Stimulated activated CD8-positive, alpha-beta memory T cell treated with anti-CD3 and anti-CD28 coated beads, Interleukin-15, amount 100 ng/mL, for 24 hours (primary cell): ENCODE data around the gene USP31.

Experiments used
- DNase-seq: peaks from one replicate; pipeline ENCODE4 v3.0.0-alpha.2; 2020; ENCODE audit warnings: low read depth

The USP31 gene

DNA sequence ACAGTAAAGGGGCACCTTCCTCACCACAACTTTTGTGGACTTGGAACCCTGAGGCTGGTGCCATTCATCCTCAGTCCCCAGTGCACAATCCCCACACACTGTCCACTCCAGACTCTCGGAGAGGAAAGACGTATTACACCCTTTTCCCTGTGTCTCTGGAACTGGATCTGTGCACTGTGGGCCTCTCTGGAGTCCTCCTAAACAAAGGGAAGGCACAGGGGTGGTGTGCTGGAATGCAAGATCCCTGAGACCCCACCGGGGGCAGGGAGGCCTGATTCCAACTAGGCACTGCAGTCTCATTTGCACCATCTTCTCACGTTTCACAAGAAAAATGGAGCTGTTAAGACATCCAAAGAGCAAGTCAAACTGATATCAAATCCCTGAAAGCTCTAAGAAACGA, 89.8 kb downstream of the USP31 start:
- no peak for DNase-seq

DNA sequence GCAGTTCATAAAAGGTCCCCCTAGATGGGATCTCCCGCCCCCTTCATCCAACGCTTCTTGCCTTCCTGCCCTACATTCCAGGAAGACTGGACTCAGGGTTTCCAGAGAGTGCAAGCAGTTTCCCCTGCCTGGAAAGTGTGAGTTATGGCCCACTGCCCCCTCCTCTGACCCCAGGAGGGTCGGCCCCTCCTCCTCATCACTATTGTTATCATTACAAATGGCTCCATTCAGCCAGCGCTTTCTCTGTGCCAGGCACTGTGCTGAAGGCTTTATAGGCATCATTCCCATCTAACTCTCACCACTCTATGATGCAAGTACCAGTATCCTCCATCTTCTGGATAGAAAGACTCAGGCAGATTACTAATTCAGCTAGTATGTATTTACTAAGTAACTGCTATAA, 90.7 kb downstream of the USP31 start:
- no peak for DNase-seq

DNA sequence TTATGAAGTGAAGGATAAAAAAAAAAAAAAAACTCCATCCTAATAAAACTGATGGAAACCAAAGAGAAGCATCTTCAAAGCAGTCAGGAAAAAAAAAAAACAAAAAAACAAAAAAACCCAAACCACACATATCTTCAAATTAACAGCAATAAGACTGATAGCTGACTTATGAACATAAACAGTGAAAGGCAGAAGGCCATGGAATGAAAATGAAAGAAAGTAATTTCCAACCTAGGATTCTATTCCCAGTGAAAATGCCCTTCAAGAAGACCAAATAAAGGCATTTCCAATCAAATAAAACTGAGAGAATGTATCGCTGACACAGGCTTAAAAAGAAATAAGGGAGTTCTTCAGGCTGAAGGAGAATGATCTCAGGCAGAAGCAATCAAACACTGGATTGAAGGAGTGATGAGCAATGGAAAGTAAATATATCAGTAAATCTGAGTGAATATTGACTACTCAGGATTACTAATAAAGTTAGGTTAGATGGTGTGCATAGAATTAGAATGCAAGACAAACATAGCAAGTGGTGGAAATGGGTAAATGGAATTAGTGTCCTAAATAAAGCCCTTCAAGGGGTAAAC, 92.1 kb downstream of the USP31 start:
- DNase-seq, result no peak

DNA sequence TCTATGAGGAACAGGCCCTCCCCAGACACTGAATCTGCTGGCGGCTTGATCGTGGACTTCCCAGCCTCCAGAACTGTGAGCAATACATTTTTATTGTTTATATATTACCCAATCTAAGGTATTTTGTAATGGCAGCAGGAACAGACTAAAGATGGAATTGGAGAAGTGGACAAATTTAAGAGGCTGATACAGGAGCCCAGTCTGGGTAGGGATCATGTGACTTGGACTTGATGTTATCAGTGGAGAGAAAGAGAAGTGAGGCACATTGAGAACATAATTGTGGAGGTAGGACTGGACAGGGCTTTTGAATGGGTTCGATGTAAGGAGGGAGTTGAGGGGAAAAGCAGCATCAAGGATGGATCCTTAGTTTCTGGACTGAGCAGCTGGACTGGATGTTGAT, 93.8 kb downstream of the USP31 start:
- no peak for DNase-seq

DNA sequence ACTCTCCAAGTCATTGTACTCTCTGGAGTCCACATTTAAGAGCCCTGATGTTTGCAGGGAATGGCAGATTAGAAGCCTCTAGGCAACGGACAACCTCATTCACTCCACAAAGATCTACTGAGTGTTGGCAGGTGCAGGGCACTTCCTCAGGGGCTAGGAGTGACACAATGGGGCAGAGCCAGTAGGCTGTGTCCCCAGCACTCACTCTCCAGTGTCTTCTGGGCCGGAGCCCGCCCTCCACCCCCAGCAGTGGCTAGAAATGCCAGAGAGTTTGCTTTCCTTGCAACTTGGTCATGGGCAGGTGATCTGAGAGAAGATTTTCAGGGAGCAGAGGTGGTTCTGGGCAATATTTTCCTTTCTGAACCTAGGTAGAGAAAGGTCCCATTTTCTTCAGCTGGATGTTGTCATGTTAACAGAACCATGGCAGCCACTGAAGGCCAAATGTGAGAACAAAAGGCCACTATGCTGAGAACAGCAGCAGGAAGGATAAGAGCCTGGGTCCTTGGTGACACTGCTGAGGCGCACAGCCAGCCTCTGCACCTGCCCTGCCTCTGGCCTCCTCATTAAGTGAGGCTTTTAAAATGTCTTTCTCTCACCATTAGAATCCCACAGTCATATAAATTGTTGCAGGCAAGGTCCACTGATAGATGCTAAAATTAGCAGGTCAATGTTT, 96.2 kb downstream of the USP31 start:
- no peak for DNase-seq

DNA sequence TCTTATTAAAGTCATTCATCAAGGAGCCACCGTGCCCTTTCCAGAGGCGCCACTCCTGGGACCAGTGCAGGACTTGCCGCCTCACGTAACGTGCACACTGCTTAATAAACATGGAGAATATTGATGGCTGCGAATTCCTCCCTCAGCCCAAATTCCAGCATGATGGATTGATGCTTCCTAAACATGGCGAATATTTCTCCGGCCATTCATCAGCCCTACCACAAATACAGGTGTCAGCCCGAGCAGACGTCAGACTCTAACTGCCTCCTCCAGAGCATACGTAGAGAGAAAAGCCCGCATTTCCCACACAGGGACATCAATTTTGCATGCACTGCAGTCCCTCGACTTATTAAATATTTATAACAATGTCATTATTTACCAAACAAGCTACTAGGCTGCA, 97.0 kb downstream of the USP31 start:
- DNase-seq, result no peak

DNA sequence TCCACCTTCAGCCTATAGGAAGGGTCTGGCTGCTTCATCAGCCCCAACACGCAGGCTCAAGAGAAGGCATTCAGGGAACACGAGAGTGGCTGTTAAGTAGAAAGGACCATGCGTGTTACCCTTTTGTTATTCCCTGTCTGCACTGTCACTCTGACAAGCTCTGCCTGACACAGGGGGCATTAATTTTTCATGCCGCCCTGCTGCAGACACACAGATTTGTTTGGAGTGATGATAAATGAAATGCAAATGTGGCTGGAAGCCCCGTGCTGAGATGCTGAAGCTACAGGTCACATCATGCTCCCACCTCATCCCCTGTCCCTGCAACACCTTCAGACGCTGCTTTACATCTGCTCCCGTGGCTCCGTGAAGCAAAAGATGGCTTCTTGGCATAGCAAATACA, 97.7 kb downstream of the USP31 start:
- DNase-seq, result no peak

DNA sequence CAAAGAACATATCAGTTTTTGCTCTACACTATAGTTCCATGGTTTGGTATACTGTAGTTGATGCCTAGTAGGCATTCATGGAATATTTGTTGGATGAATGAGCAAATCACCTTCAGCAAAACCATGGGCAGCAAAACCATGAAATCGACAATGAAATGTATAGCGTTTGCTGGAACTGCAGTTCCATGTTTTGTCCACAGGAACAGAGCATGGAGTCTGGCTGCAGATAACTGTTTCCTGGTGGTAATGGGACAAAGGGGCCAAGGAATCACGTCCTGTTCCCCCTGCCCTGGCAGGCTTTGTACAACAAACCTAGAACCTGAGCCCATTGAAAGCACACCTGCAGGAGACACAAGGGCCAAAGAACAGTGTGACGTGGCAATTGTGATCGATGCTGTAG, 101.1 kb downstream of the USP31 start:
- DNase-seq, result no peak

DNA sequence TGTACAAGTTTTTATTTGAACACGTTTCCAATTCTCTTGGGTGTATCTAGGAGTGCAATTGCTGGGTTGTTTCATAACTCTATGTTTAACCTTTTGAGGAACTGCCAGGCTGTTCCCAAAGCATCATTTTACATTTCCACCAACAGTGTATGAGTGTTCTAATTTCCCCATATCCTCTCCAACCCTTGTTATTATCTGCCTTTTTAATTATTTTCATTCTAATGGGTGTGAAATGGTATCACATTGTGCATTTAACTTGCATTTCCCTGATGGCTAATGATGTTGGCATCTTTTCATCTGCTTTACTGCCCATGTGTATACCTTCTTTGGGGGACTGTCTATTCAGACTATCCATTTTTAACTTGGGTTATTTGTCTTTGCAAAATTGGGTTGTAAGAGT, 104.2 kb downstream of the USP31 start:
- no peak for DNase-seq

DNA sequence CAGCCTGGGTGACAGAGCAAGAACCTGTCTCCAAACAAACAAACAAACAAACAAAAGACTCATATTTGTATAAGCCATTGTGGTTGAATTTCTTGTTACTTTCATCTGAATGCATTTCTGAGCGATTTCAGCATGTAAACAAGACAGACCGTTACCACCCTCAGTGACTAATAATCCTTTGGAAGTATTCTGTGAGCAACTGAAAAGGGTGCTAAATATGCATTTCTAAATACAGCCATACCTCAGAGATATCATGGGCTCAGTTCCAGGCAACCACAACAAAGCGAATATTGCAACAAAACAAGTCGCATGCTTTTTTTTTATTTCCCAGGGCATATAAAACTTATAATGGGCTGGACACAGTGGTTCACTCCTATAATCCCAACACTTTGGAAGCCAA, 109.0 kb downstream of the USP31 start:
- no peak for DNase-seq

DNA sequence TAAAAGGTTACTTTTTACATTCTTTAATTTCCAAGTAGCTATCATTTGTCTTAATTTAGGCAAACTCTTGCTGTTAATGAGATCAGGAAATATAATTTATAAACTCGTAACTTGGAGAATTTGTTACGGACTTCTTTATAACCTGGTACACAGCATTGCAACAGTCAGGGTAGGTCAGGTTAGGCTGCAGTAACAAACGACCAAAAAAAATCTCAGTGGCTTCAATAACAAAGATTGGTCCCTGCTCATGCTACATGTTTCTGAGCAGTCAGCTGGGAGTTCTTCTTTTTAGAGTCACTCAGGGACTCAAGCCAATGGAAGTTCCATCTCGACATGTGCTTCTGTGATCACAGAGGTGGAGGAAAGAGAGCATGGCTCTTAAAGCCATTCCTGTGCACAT, 110.1 kb downstream of the USP31 start:
- DNase-seq, result no peak

DNA sequence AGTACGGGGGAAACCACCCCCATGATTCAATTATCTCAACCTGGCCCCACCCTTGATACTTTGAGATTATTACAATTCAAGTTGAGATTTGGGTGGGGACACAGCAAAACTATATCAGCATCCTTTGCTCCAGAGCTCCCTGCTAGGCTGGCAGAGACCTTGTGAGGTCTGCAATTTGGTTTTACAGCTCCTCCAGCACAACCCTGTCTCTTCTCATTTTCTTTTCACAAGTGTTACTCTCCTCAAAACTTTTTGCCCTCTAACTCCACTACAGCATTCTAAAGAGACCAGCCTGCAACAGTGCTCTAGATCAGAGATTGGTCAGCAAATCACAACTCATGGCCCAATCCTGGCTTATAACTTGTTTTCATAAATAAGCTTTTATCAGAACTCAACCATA, 114.0 kb downstream of the USP31 start:
- DNase-seq, result no peak

DNA sequence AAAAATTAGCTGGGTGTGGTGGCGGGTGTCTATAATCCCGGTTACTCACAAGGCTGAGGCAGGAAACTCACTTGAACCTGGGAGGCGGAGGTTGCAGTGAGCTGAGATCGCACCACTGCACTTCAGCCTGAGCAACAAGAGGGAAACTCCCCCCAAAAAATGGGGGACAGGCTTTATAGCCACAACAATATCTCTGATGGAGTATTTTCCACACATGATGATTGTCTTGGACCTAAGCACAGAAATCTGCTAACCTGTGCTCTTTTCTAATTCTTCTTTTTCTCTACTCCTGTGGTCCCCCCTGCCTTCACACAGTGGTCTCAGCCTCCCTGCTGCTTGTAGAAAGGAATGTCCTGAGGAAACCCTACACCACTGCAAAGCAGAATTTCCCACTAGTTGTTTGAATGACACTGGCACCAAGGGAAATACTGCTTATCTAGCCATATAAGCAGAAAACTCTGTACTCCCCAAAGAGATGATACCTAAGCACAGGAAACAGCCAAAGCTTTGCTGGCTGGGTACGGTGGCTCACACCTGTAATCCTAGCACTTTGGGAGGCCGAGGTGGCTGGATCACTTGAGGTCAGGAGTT, 117.6 kb downstream of the USP31 start:
- no peak for DNase-seq

DNA sequence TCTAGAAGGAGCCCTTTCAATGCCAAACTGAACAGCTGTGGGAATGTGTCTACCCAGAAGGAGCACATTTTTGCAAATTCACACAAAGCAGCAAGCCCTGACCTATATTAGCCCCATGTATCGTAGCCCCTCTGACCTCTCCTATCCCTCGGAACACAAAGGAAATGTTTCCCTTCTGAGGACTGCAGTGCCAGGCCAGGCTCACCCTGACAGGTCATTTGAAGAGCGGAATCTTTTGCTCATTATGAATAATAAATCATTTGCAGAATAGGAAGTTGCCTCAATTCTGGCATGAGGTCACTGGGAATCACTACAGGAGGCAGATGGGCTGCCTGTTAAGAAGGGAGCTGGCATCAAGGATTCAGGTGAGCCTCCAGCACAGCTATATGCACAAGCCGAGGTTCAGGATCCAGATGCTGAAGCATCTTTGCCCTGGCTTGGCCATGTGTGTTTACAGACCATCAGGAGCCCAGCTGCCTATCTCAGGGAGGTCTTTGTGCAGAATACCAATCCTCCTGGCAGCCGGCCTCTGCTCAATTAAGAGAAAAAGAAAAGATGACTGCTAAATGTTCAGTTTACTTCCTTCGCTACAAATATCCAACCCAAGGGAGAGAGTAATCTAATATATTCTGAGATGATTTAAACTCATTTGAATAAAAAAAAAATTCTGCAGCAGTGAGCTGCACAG, 119.4 kb downstream of the USP31 start:
- DNase-seq, result no peak

DNA sequence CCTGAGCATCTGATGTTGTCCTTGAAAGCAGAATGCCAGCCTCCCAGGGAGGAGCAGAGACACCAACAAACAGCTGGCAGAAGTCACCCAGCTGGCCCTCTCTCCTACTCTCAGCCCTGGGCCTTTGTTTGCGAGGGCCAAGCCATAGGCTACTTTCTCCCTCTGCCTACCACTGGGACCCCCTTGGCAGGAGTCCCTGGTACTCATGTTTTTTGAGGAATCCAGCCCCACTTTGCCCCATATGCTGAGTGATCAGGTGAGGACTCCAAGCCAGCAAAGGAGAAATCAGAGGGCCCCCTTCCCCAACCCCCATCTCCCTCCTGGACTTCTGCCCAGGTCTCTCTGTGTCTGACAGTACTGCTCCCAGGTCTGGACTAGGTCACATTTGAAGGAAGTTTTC, 121.9 kb downstream of the USP31 start:
- no peak for DNase-seq

DNA sequence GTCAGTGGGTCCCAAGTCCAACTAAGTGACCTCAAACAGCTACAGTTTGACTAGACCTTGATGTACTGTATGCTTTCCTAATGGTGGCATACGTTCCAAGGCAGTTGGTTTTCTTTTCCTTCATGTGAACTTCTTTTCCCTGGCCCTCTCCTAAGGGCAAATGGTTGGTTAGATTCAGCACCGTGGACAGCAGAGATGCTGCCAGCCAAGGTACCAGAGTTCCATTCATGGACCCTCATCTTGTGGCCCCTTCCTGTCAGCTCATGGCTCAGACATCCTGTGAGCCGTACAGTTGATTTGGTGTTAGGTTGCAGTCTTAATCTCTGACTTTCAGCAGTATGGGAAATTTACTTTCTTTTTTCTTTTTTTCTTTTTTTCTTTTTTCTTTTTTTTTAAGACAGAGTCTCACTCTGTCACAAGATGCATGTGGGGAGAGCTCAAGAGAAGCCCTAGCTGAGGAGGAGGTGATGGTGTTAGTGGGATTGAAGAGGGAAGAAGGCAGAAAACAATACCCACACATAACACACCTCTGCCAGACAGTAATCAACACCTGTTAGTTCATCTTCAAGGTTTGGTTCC, 122.4 kb downstream of the USP31 start:
- no peak for DNase-seq

DNA sequence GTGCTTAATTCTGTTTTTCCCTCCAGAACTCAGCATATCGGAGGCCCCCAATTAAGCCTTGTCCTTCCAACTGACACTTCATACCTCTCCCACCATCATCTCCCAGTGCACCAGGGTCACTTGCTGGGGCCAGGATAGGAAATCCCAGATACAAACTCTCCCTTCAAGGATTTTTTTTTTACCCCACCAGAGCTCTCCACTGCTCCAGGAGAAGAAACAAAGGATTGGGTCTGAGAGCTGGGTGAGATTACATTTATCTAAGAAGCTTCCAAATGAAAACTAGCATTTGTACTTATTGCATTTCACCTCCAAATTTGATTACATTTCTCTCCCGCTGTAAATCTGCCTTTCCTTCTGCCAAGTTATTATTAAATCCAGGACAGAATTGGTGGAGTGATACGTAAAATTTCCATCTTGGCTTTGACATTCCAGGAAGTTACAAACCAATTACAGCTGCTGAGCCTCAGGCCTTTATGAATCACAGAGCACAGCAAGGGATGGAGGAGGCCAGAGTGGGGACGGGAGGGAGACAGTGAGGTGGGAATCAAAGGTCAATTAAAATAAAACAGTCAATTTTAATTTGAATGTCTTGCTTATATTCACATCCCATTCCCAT, 123.5 kb downstream of the USP31 start:
- DNase-seq, result no peak

DNA sequence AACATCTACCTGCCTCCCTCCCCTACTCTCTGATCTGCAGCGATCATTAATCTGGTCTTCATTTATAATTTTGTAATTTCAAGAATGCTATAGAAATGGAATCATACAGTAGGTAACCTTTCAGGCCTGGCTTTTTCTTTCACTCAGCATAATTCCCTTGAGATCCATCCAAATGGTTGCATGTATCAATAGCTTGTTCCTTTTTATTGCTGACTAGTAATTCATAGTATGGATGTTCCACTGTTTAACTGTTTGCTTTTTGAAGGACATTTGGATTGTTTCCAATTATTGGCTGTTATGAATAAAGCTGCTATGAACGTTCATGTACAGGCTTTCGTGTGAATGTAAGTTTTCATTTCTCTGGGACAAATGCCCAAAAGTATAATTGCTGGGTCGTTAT, 125.2 kb downstream of the USP31 start:
- no peak for DNase-seq

DNA sequence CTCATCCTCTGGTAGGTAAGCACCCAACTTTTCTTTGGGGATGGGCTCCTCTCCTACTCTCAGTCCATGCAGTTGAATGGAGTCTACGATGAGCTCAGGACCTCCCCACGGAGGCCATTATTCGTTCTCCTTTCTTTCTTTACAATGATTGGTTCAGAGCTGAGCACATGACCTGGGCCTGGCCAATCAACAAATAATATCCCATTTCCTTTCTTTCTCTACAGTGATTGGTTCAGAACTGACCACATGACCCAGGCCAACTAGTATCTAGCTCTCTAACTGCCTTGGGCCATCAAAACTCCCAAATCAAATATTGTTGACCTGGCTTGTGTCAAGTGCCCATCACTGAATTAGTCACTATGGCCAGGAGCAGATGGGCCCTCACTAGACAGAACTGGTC, 129.2 kb downstream of the USP31 start:
- no peak for DNase-seq

DNA sequence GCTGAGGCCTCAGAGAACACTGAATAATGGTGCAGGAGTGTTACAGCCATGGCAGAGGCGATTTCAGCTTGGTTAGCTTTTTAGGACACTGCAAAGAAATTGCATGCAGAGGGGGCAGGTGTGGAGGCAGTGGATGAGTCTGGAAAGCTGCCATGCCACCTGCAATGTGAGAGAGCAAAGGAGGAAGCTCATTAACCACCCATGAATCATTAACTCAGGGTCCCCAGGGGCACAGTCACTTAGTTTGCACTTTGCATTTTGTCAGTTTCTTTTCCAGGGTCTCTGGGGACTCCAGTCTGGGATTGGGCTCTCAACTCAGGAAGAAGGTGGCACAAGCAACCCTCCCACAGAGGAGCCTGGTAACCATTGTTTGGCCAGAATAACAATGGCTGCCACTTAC, 132.9 kb downstream of the USP31 start:
- no peak for DNase-seq

DNA sequence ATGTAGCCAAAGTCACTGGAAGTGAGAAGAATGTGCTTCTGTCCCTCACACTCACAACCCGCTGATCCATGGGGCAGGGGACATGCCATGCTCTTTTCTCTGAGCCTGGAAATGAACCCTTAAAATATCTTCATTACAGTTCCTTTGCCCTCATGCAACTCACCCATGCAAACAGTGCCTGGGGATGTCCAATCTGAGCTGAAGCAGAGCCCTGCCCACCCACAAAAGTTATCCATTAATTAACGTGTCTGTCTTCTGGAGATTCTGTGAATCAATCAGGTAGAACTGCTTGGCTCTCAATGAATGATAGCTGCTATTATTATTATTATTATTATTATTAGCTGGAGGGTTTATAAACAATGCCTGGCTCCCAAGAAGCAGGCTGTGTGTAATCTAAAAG, 133.7 kb downstream of the USP31 start:
- DNase-seq, result no peak

DNA sequence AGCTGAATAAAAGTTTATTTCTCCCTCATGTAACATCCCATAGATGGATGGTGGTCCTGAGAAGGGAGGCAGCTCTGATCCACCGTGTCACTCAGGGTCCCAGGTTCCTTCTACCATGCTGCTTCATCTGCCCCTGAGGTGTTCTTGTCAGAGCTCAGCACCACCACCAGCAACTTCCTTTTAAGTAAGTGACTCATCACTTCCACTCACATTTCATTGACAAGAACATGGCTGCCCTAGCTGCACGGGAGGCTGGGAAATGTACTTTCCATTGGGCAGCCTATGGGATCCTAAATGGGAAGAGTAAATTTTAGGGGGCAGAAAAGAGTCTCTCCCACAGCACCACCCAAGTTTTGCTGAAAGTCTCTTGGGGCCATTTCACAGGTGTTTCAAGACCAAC, 134.7 kb downstream of the USP31 start:
- DNase-seq, result no peak
